HEK293T (cell line): ENCODE measurements around the gene APRT.

Source experiments
- CTCF ChIA-PET: fragments of 350-600 bp; formaldehyde crosslinking; extraction: SDS; loops from one replicate; lab custom pipeline; 2021; ENCODE audit warnings: antibody characterized with exemption, inconsistent platforms; lab: Yijun Ruan, JAX
- POLR2A ChIA-PET: fragments of 350-600 bp; formaldehyde crosslinking; extraction: SDS; loops from one replicate; lab custom pipeline; 2020; ENCODE audit warnings: antibody characterized with exemption, inconsistent platforms; lab: Yijun Ruan, JAX
- DNase-seq: peaks from one replicate; pipeline ENCODE4 v3.0.0; 2012; ENCODE audit warnings: mixed read lengths; ENCODE audit errors: extremely low spot score
- ARNT ChIP-seq: fragments of 450-650 bp; IDR thresholded peaks from 2 replicates; pipeline ENCODE4 v1.6.1; 2017; ENCODE audit warnings: mild to moderate bottlenecking
- BHLHE40 ChIP-seq: fragments of 450-650 bp; IDR thresholded peaks from 2 replicates; pipeline ENCODE4 v1.6.1; 2016; ENCODE audit warnings: mild to moderate bottlenecking, moderate library complexity, borderline replicate concordance
- CTBP1 ChIP-seq: fragments of 450-650 bp; IDR thresholded peaks from 2 replicates; pipeline ENCODE4 v1.6.1; 2016; ENCODE audit warnings: borderline replicate concordance
- ELF4 ChIP-seq: fragments of 450-650 bp; IDR thresholded peaks from 2 replicates; pipeline ENCODE4 v1.6.1; 2017; ENCODE audit warnings: antibody characterized with exemption
- FOXA1 ChIP-seq: fragments of 450-650 bp; IDR thresholded peaks from 2 replicates; pipeline ENCODE4 v1.6.1; 2016; ENCODE audit warnings: mild to moderate bottlenecking
- FOXK2 ChIP-seq: fragments of 450-650 bp; IDR thresholded peaks from 2 replicates; pipeline ENCODE4 v1.6.1; 2016; ENCODE audit warnings: mild to moderate bottlenecking
- FOXM1 ChIP-seq: fragments of 450-650 bp; IDR thresholded peaks from 2 replicates; pipeline ENCODE4 v1.6.1; 2017; ENCODE audit warnings: mild to moderate bottlenecking, borderline replicate concordance
- HDGF ChIP-seq: fragments of 450-650 bp; IDR thresholded peaks from 2 replicates; pipeline ENCODE4 v1.6.1; 2017; ENCODE audit warnings: antibody characterized with exemption, borderline replicate concordance
- L3MBTL2 ChIP-seq: fragments of 450-650 bp; conservative IDR thresholded peaks from 2 replicates; pipeline ENCODE4 v1.6.1; 2016; ENCODE audit warnings: mild to moderate bottlenecking
- LEF1 ChIP-seq: fragments of 450-650 bp; IDR thresholded peaks from 2 replicates; pipeline ENCODE4 v1.6.1; 2017; ENCODE audit warnings: mild to moderate bottlenecking, borderline replicate concordance
- NFRKB ChIP-seq: fragments of 450-650 bp; IDR thresholded peaks from 2 replicates; pipeline ENCODE4 v1.6.1; 2016; ENCODE audit warnings: mild to moderate bottlenecking, moderate library complexity
- PKNOX1 ChIP-seq: fragments of 450-650 bp; IDR thresholded peaks from 2 replicates; pipeline ENCODE4 v1.6.1; 2016
- SP1 ChIP-seq: fragments of 450-650 bp; IDR thresholded peaks from 2 replicates; pipeline ENCODE4 v1.6.1; 2017
- SUZ12 ChIP-seq: fragments of 450-650 bp; IDR thresholded peaks from 2 replicates; pipeline ENCODE4 v1.6.1; 2016; ENCODE audit warnings: mild to moderate bottlenecking
- TARDBP ChIP-seq: fragments of 450-650 bp; IDR thresholded peaks from 2 replicates; pipeline ENCODE4 v1.6.1; 2016
- ZNF384 ChIP-seq: fragments of 450-650 bp; IDR thresholded peaks from 2 replicates; pipeline ENCODE4 v1.6.1; 2016

The APRT gene

GRCh38 chr16:88817785-88818574 is 6.3 kb upstream of the APRT start:
- ChIA-PET POLR2A (no interaction called here), CTCF (no interaction called here)
- DNase-seq: no peak
- TF ChIP-seq FOXA1 (no peak), L3MBTL2 (no peak), ELF4 (no peak), LEF1 (no peak), SUZ12 (no peak), NFRKB (no peak), CTBP1 (no peak), ZNF384 (no peak), ARNT (no peak), BHLHE40 (no peak), SP1 (no peak), TARDBP (no peak), FOXM1 (no peak), HDGF (no peak)

GRCh38 chr16:88816736-88817535 is 5.2 kb upstream of the APRT start:
- POLR2A ChIA-PET: no interaction called here
- TF ChIP-seq BHLHE40: no peak
- no peak for TF ChIP-seq NFRKB
- no peak for TF ChIP-seq ARNT
- CTCF ChIA-PET: no interaction called here
- no peak for DNase-seq

DNA sequence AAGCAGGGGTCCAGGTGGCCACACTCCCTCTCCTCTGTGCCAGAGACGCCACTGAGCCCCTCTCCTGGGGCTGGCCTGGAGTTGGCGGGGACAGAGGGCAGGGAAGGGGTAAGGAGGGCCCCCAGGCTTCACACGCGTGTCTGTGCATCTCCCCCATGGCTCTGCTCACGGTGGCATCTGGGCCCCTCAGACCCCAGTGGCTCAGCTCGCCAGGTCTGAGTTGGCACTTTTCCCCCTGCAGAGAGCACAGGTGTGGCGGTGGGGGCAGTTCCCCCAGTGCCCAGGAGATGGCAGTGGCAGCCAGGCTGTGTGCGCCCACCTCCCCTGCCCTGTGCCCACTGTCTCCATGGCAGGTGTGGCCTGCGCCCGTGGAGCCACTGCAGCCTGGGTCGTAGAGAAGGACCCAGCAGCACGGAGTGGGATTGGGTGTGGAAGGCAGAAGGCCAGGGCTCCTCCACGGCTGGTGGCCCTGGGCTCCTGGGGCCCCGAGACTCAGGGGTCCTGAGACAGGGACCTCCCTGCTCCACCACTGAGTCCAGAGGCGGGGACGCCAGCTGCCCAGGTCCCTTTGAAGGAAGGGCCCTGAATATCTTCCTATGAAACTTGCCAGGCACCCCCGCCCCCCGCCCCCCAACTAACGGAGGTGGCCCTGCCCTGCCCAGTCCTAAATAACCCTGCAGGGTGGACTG is 4.3 kb upstream of the APRT start:
- ChIA-PET CTCF (interaction anchor here (0.6 kb wide), 1 partner anchor 40 kb away, joined by 4 read pairs; no protein-coding TSS in a partner anchor), POLR2A (interaction anchor here (0.9 kb wide), 1 partner anchor 42 kb away, joined by 3 read pairs; no protein-coding TSS in a partner anchor)
- DNase-seq: no peak
- no peak for TF ChIP-seq SP1
- no peak for TF ChIP-seq BHLHE40
- TF ChIP-seq TARDBP: no peak
- TF ChIP-seq FOXA1: no peak
- no peak for TF ChIP-seq ELF4
- TF ChIP-seq LEF1: no peak
- TF ChIP-seq CTBP1: no peak
- TF ChIP-seq SUZ12: no peak
- no peak for TF ChIP-seq PKNOX1
- no peak for TF ChIP-seq FOXK2
- TF ChIP-seq FOXM1: no peak

- no peak for TF ChIP-seq FOXM1
- no peak for TF ChIP-seq BHLHE40
- TF ChIP-seq TARDBP: no peak
- TF ChIP-seq PKNOX1: no peak
- TF ChIP-seq LEF1: no peak
- no peak for TF ChIP-seq L3MBTL2
- TF ChIP-seq ARNT: no peak
- no peak for TF ChIP-seq ELF4
- TF ChIP-seq SUZ12: no peak
- no peak for TF ChIP-seq HDGF
- TF ChIP-seq SP1: no peak
- TF ChIP-seq NFRKB: no peak
- TF ChIP-seq FOXA1: no peak
- TF ChIP-seq CTBP1: no peak
- no peak for TF ChIP-seq ZNF384
- TF ChIP-seq FOXK2: no peak
- POLR2A ChIA-PET: interaction anchor here (0.9 kb wide), 1 partner anchor 43 kb away, joined by 3 read pairs; no protein-coding TSS in a partner anchor
- no peak for DNase-seq
- CTCF ChIA-PET: interaction anchor here (0.6 kb wide), 1 partner anchor 41 kb away, joined by 4 read pairs; no protein-coding TSS in a partner anchor
Measured at GRCh38 chr16:88815227-88815626, 3.5 kb upstream of the APRT start.

GRCh38 chr16:88814144-88814502 is 2.4 kb upstream of the APRT start:
- DNase-seq: no peak
- ChIA-PET CTCF (interaction anchor here (0.5 to 1.8 kb wide), 2 partner anchors 200 to 402 kb away, joined by 3 to 5 read pairs; no protein-coding TSS in a partner anchor), POLR2A (interaction anchor here (1.2 kb wide), 1 partner anchor 351 kb away, joined by 3 read pairs; no protein-coding TSS in a partner anchor)
- no peak for TF ChIP-seq ELF4
- no peak for TF ChIP-seq ARNT
- TF ChIP-seq CTBP1: no peak
- TF ChIP-seq FOXK2: no peak
- TF ChIP-seq SUZ12: no peak
- TF ChIP-seq LEF1: no peak
